ENCODE data around the gene B3GALT6.

DNA sequence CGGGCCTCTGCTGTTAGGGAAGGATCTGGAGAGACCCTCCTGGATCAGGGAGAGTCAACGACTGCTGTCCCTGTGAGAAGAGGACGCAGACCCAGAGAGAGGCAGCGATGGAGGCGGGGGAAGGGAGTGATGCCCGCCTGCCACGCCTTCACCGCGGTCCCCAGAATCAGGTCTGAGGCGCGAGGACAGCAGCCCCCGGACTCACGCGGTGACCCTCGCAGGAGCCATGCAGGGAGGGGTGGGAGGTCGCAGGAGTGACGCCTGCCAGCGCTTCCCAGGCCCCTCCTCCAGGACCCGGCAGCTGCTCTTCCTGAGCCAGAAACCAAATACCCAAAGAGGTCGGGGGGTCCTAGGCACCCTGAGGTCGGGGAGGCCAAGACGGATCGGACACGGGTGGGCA, 11.8 kb upstream of the B3GALT6 start:
- TF ChIP-seq, protein P1, sequence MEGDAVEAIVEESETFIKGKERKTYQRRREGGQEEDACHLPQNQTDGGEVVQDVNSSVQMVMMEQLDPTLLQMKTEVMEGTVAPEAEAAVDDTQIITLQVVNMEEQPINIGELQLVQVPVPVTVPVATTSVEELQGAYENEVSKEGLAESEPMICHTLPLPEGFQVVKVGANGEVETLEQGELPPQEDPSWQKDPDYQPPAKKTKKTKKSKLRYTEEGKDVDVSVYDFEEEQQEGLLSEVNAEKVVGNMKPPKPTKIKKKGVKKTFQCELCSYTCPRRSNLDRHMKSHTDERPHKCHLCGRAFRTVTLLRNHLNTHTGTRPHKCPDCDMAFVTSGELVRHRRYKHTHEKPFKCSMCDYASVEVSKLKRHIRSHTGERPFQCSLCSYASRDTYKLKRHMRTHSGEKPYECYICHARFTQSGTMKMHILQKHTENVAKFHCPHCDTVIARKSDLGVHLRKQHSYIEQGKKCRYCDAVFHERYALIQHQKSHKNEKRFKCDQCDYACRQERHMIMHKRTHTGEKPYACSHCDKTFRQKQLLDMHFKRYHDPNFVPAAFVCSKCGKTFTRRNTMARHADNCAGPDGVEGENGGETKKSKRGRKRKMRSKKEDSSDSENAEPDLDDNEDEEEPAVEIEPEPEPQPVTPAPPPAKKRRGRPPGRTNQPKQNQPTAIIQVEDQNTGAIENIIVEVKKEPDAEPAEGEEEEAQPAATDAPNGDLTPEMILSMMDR (IDR thresholded peaks at IDR 0.05; ENCODE audit: poor library complexity): no peak
- TF ChIP-seq EZH2 (IDR thresholded peaks at IDR 0.05; ENCODE audit: borderline replicate concordance): no peak

All from hepatocyte (in vitro differentiated cells).